ENCODE data around the gene KLHDC9.
A peak's percentile ranks its signal among the peaks of the same experiment; 100 is the strongest.

Gene KLHDC9

GRCh38 chr1:161130266-161130665 is 32.1 kb downstream of the KLHDC9 start:
- H3K27ac ChIP-seq (ENCODE audit: insufficient read depth, low read length, poor library complexity, severe bottlenecking), result no peak overlapping the region
- H3K9me3 ChIP-seq (ENCODE audit: control insufficient read depth, low read length), result no peaks in the 10 kb centered on the region
- peaks cover 10% of the 10 kb centered on the region for H3K36me3 ChIP-seq (ENCODE audit: control insufficient read depth, insufficient read depth, low read length)
- H3K4me1 ChIP-seq (ENCODE audit: control insufficient read depth, insufficient read depth, low read length, poor library complexity, severe bottlenecking), result peaks cover 18% of the 10 kb centered on the region
- DNase-seq, result no peak
- H3K27me3 ChIP-seq (replicated peaks; ENCODE audit: control insufficient read depth, insufficient read depth, low read length, poor library complexity, severe bottlenecking), result no peaks in the 10 kb centered on the region
- H3K4me3 ChIP-seq (ENCODE audit: insufficient read depth, low read depth, low read length, poor library complexity, severe bottlenecking), result no peak overlapping the region

- peak in 1 of 3 donors; percentile 12 for DNase-seq
- Histone ChIP-seq H3K4me3 (ENCODE audit: insufficient read depth, low read depth, low read length, poor library complexity, severe bottlenecking) (peak overlapping the region; percentile 73), H3K9me3 (ENCODE audit: control insufficient read depth, low read length) (no peaks in the 10 kb centered on the region), H3K27ac (ENCODE audit: insufficient read depth, low read length, poor library complexity, severe bottlenecking) (peak overlapping the region; percentile 81), H3K27me3 (replicated peaks; ENCODE audit: control insufficient read depth, insufficient read depth, low read length, poor library complexity, severe bottlenecking) (no peaks in the 10 kb centered on the region), H3K4me1 (ENCODE audit: control insufficient read depth, insufficient read depth, low read length, poor library complexity, severe bottlenecking) (peaks cover 18% of the 10 kb centered on the region), H3K36me3 (ENCODE audit: control insufficient read depth, insufficient read depth, low read length) (peaks cover 2% of the 10 kb centered on the region)
These were observed 33.6 kb downstream of the KLHDC9 start for GRCh38 chr1:161131523-161132409.

GRCh38 chr1:161132410-161133219 is 34.5 kb downstream of the KLHDC9 start, which contains the start of gene DEDD:
DEDD (minus strand) TSS chr1:161132667; CDS start chr1:161124462, 8,205 bp downstream.
- DNase-seq, result peak; percentile 87 to 92 (median 90)
- H3K4me1 ChIP-seq (ENCODE audit: control insufficient read depth, insufficient read depth, low read length, poor library complexity, severe bottlenecking), result peaks cover 18% of the 10 kb centered on the region
- peak within 1 kb of the TSS; percentile 73 for H3K4me3 ChIP-seq (ENCODE audit: insufficient read depth, low read depth, low read length, poor library complexity, severe bottlenecking)
- H3K27ac ChIP-seq (ENCODE audit: insufficient read depth, low read length, poor library complexity, severe bottlenecking), result peak within 1 kb of the TSS; percentile 81
- no peaks in the 10 kb centered on the region for H3K9me3 ChIP-seq (ENCODE audit: control insufficient read depth, low read length)
- no peaks in the 10 kb centered on the region for H3K36me3 ChIP-seq (ENCODE audit: control insufficient read depth, insufficient read depth, low read length)
- no peaks in the 10 kb centered on the region for H3K27me3 ChIP-seq (replicated peaks; ENCODE audit: control insufficient read depth, insufficient read depth, low read length, poor library complexity, severe bottlenecking)

- Histone ChIP-seq H3K4me3 (ENCODE audit: insufficient read depth, low read depth, low read length, poor library complexity, severe bottlenecking) (peak overlapping the region; percentile 73), H3K4me1 (ENCODE audit: control insufficient read depth, insufficient read depth, low read length, poor library complexity, severe bottlenecking) (peaks cover 18% of the 10 kb centered on the region), H3K9me3 (ENCODE audit: control insufficient read depth, low read length) (no peaks in the 10 kb centered on the region), H3K27me3 (replicated peaks; ENCODE audit: control insufficient read depth, insufficient read depth, low read length, poor library complexity, severe bottlenecking) (no peaks in the 10 kb centered on the region), H3K36me3 (ENCODE audit: control insufficient read depth, insufficient read depth, low read length) (no peaks in the 10 kb centered on the region), H3K27ac (ENCODE audit: insufficient read depth, low read length, poor library complexity, severe bottlenecking) (peak overlapping the region; percentile 81)
- DNase-seq, result no peak
These were observed 35.1 kb downstream of the KLHDC9 start for GRCh38 chr1:161133220-161133740.

- Histone ChIP-seq H3K36me3 (ENCODE audit: control insufficient read depth, insufficient read depth, low read length) (no peaks in the 10 kb centered on the region), H3K9me3 (ENCODE audit: control insufficient read depth, low read length) (no peaks in the 10 kb centered on the region), H3K27ac (ENCODE audit: insufficient read depth, low read length, poor library complexity, severe bottlenecking) (no peak overlapping the region), H3K4me1 (ENCODE audit: control insufficient read depth, insufficient read depth, low read length, poor library complexity, severe bottlenecking) (peaks cover 8% of the 10 kb centered on the region), H3K27me3 (replicated peaks; ENCODE audit: control insufficient read depth, insufficient read depth, low read length, poor library complexity, severe bottlenecking) (no peaks in the 10 kb centered on the region), H3K4me3 (ENCODE audit: insufficient read depth, low read depth, low read length, poor library complexity, severe bottlenecking) (no peak overlapping the region)
- no peak for DNase-seq
These were observed 39.7 kb downstream of the KLHDC9 start for GRCh38 chr1:161137881-161138280.

- Histone ChIP-seq H3K4me3 (ENCODE audit: insufficient read depth, low read depth, low read length, poor library complexity, severe bottlenecking) (no peak overlapping the region), H3K4me1 (ENCODE audit: control insufficient read depth, insufficient read depth, low read length, poor library complexity, severe bottlenecking) (peaks cover 6% of the 10 kb centered on the region), H3K27me3 (replicated peaks; ENCODE audit: control insufficient read depth, insufficient read depth, low read length, poor library complexity, severe bottlenecking) (no peaks in the 10 kb centered on the region), H3K9me3 (ENCODE audit: control insufficient read depth, low read length) (no peaks in the 10 kb centered on the region), H3K36me3 (ENCODE audit: control insufficient read depth, insufficient read depth, low read length) (no peaks in the 10 kb centered on the region), H3K27ac (ENCODE audit: insufficient read depth, low read length, poor library complexity, severe bottlenecking) (no peak overlapping the region)
- DNase-seq, result no peak
These were observed 40.3 kb downstream of the KLHDC9 start for GRCh38 chr1:161138431-161138830.

- DNase-seq, result peak in 1 of 3 donors; percentile 21
- H3K4me3 ChIP-seq (ENCODE audit: insufficient read depth, low read depth, low read length, poor library complexity, severe bottlenecking), result no peak overlapping the region
These were observed 41.6 kb downstream of the KLHDC9 start for GRCh38 chr1:161139766-161140165.

GRCh38 chr1:161140755-161141400 is 42.7 kb downstream of the KLHDC9 start:
- H3K4me3 ChIP-seq (ENCODE audit: insufficient read depth, low read depth, low read length, poor library complexity, severe bottlenecking), result no peak overlapping the region
- DNase-seq, result no peak
- H3K27me3 ChIP-seq (replicated peaks; ENCODE audit: control insufficient read depth, insufficient read depth, low read length, poor library complexity, severe bottlenecking), result no peaks in the 10 kb centered on the region
- no peaks in the 10 kb centered on the region for H3K36me3 ChIP-seq (ENCODE audit: control insufficient read depth, insufficient read depth, low read length)
- H3K9me3 ChIP-seq (ENCODE audit: control insufficient read depth, low read length), result no peaks in the 10 kb centered on the region
- H3K4me1 ChIP-seq (ENCODE audit: control insufficient read depth, insufficient read depth, low read length, poor library complexity, severe bottlenecking), result no peaks in the 10 kb centered on the region
- no peak overlapping the region for H3K27ac ChIP-seq (ENCODE audit: insufficient read depth, low read length, poor library complexity, severe bottlenecking)

More at GRCh38 chr1:161139766-161140165, 41.6 kb downstream of the KLHDC9 start:
- H3K4me1 ChIP-seq (ENCODE audit: control insufficient read depth, insufficient read depth, low read length, poor library complexity, severe bottlenecking), result no peaks in the 10 kb centered on the region
- H3K36me3 ChIP-seq (ENCODE audit: control insufficient read depth, insufficient read depth, low read length), result no peaks in the 10 kb centered on the region
- no peaks in the 10 kb centered on the region for H3K27me3 ChIP-seq (replicated peaks; ENCODE audit: control insufficient read depth, insufficient read depth, low read length, poor library complexity, severe bottlenecking)
- H3K9me3 ChIP-seq (ENCODE audit: control insufficient read depth, low read length), result no peaks in the 10 kb centered on the region
- H3K27ac ChIP-seq (ENCODE audit: insufficient read depth, low read length, poor library complexity, severe bottlenecking), result no peak overlapping the region

GRCh38 chr1:161145832-161146231 is 47.7 kb downstream of the KLHDC9 start:
- no peak overlapping the region for H3K27ac ChIP-seq (ENCODE audit: insufficient read depth, low read length, poor library complexity, severe bottlenecking)

More at GRCh38 chr1:161145832-161146231, 47.7 kb downstream of the KLHDC9 start:
- H3K27me3 ChIP-seq (replicated peaks; ENCODE audit: control insufficient read depth, insufficient read depth, low read length, poor library complexity, severe bottlenecking), result no peaks in the 10 kb centered on the region
- H3K4me1 ChIP-seq (ENCODE audit: control insufficient read depth, insufficient read depth, low read length, poor library complexity, severe bottlenecking), result no peaks in the 10 kb centered on the region
- H3K36me3 ChIP-seq (ENCODE audit: control insufficient read depth, insufficient read depth, low read length), result no peaks in the 10 kb centered on the region
- no peak overlapping the region for H3K4me3 ChIP-seq (ENCODE audit: insufficient read depth, low read depth, low read length, poor library complexity, severe bottlenecking)
- DNase-seq, result no peak
- no peaks in the 10 kb centered on the region for H3K9me3 ChIP-seq (ENCODE audit: control insufficient read depth, low read length)

Data from effector memory CD4-positive, alpha-beta T cell (primary cell).